Left renal pelvis (tissue), 4 donors: ENCODE results near the gene PITPNM2. TPM values are rescaled to one million over a fixed set of nuclear protein-coding genes. Genes with fewer than 3 reads are reported as not detected.

Experiments
- polyA plus RNA-seq, 4 donors: library from polyadenylated mRNA; unstranded; fragments of 120-200 nt; gene quantifications; one replicate each; pipeline ENCODE4 v1.2.1, GENCODE V29; 2013; ENCODE audit not compliant: insufficient read length in 4 of 4

Gene PITPNM2
- polyA plus RNA-seq, 4 donors: 4.9 to 8.8 (median 6.6) TPM

Other genes with a start within 250 kb of the PITPNM2 start
- gene ABCB9, start 184.6 kb downstream of the PITPNM2 start, polyA plus RNA-seq: 1 to 10 TPM; 2.6 to 9.8 (median 5.0) TPM
- 10 to 100 TPM in 3 of 4 donors, 1 to 10 TPM in 1; 10.0 to 22.9 (median 13.8) TPM for gene OGFOD2, start 175.8 kb downstream of the PITPNM2 start, polyA plus RNA-seq
- 100 to 1,000 TPM; 125 to 204 (median 146) TPM for gene ARL6IP4, start 170.4 kb downstream of the PITPNM2 start, polyA plus RNA-seq
- gene MPHOSPH9, start 82.1 kb upstream of the PITPNM2 start, polyA plus RNA-seq: 10 to 100 TPM; 26.5 to 34.8 (median 33.0) TPM
- 10 to 100 TPM; 18.7 to 25.8 (median 20.6) TPM for gene MTRFR, start 82.3 kb upstream of the PITPNM2 start, polyA plus RNA-seq
- 100 to 1,000 TPM; 171 to 280 (median 199) TPM for gene CDK2AP1, start 120.8 kb upstream of the PITPNM2 start, polyA plus RNA-seq
- gene SBNO1, start 213.8 kb upstream of the PITPNM2 start, polyA plus RNA-seq: 10 to 100 TPM; 19.3 to 31.1 (median 30.0) TPM
- gene KMT5A, start 233.0 kb upstream of the PITPNM2 start, polyA plus RNA-seq: 10 to 100 TPM; 41.5 to 52.8 (median 50.8) TPM